Ectodermal cell (in vitro differentiated cells): Measurements from ENCODE around the gene RNU6-9.

Experiments
- H3K27ac ChIP-seq: 2 replicates; pipeline ENCODE4 v1.7.0; 2013; ENCODE audit warnings: mild to moderate bottlenecking, low read depth, low read length; ENCODE audit not compliant: insufficient read depth, poor library complexity, severe bottlenecking
- H3K27me3 ChIP-seq: 2 replicates; pipeline ENCODE4 v1.7.0; 2013; ENCODE audit warnings: mild to moderate bottlenecking, low read length; ENCODE audit not compliant: insufficient read depth, control insufficient read depth, poor library complexity, severe bottlenecking
- H3K36me3 ChIP-seq: one replicate; pipeline ENCODE4 v1.7.0; 2013; ENCODE audit warnings: low read length; ENCODE audit not compliant: control insufficient read depth, insufficient read depth
- H3K4me1 ChIP-seq: one replicate; pipeline ENCODE4 v1.7.0; 2013; ENCODE audit warnings: low read length; ENCODE audit not compliant: control insufficient read depth, insufficient read depth
- H3K4me3 ChIP-seq: 2 replicates; pipeline ENCODE4 v1.7.0; 2013; ENCODE audit warnings: low read depth, low read length, control low read depth; ENCODE audit not compliant: insufficient read depth
- H3K9me3 ChIP-seq: 2 replicates; pipeline ENCODE4 v1.7.0; 2013; ENCODE audit warnings: mild to moderate bottlenecking, low read length, moderate library complexity; ENCODE audit not compliant: control insufficient read depth
- WGBS, 2 experiments: methylation state at CpG; one replicate each; pipeline ENCODE4 v1.1.7; 2013; ENCODE audit warnings: missing lambda C conversion rate in 2 of 2; 5-methylcytosine and 5-hydroxymethylcytosine counted together

The RNU6-9 gene

DNA sequence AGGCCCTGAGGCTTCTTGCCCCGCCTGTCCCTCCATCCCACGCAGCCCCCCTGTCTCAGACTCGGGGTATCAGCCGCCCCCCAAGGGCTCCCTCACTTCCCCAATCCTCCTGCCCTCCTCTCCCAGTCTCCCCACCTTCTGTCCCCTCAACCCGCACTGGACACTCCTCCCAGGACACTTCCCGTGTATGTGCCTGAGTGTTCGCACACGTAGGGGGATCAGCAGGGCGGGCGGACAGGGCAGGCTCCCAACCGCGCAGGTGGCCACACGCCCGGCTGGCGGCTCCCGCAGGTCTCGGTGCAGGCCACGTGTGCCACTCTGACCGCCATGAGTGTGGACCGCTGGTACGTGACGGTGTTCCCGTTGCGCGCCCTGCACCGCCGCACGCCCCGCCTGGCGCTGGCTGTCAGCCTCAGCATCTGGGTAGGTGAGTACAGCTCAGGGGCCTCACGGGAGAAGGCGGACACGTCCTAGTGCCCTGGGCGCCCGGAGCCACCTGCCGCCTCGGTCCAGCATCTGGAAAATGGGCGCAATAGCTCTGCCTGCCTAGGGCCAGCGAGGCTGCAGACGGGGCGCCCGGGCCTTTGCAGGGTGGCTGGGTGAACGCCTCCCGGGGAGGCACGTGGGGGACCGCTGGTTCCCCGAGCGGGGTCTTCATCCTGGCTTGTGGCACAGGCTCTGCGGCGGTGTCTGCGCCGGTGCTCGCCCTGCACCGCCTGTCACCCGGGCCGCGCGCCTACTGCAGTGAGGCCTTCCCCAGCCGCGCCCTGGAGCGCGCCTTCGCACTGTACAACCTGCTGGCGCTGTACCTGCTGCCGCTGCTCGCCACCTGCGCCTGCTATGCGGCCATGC is 26.1 kb downstream of the RNU6-9 start:
- H3K4me3 ChIP-seq = peak overlapping the region; percentile 2

DNA sequence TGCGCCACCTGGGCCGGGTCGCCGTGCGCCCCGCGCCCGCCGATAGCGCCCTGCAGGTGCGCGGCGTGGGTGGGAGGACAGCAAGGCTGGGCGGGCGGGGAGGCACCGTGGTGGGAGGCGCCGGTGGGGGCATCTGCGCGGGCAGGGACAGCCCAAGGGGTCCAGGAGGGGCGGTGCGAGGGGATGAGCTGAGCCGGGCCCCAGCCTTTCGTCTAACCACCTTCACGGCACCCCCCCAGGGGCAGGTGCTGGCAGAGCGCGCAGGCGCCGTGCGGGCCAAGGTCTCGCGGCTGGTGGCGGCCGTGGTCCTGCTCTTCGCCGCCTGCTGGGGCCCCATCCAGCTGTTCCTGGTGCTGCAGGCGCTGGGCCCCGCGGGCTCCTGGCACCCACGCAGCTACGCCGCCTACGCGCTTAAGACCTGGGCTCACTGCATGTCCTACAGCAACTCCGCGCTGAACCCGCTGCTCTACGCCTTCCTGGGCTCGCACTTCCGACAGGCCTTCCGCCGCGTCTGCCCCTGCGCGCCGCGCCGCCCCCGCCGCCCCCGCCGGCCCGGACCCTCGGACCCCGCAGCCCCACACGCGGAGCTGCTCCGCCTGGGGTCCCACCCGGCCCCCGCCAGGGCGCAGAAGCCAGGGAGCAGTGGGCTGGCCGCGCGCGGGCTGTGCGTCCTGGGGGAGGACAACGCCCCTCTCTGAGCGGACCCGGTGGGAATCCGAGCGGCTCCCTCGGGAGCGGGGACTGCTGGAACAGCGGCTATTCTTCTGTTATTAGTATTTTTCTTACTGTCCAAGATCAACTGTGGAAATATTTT is 27.0 kb downstream of the RNU6-9 start:
- Histone ChIP-seq H3K36me3 (no peaks in the 10 kb centered on the region), H3K4me1 (peaks cover 19% of the 10 kb centered on the region), H3K27ac (no peak overlapping the region), H3K4me3 (no peak overlapping the region), H3K27me3 (peaks cover 58% of the 10 kb centered on the region), H3K9me3 (no peaks in the 10 kb centered on the region)
- 4 to 5% methylated on average over 84 of the region's 84 CpGs for WGBS, 2 experiments

More for the DNA sequence above, 26.1 kb downstream of the RNU6-9 start:
- no peaks in the 10 kb centered on the region for H3K36me3 ChIP-seq
- H3K4me1 ChIP-seq = peaks cover 19% of the 10 kb centered on the region
- H3K27ac ChIP-seq = no peak overlapping the region
- H3K9me3 ChIP-seq = no peaks in the 10 kb centered on the region
- 7 to 8% methylated on average over 68 of the region's 68 CpGs for WGBS, 2 experiments
- H3K27me3 ChIP-seq = peaks cover 62% of the 10 kb centered on the region

DNA sequence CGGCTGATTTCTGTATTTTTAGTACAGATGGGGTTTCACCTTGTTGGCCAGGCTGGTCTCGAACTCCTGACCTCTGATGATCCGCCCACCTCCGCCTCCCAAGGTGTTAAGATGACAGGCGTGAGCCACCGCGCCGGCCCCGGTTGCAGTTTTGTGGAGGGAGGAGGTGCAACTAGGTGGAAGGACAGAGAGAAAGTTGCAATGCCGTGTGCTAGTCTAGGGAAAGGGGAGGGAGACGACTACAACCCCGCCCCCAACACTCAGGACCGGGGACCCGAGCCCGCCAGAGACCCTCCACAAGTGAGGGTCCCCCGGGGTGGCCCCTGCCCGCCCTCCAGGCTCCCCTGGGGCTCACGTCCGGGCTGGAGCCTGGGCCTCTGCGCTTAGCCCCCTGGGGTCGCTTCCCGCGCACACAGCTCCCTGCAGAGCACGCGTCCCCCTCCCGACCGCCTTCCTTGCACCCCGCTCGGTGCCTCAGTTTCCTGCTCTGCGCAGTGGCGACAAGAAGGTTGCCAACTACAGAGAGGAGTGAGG is 31.3 kb downstream of the RNU6-9 start:
- Histone ChIP-seq H3K27me3 (peaks cover 20% of the 10 kb centered on the region), H3K9me3 (no peaks in the 10 kb centered on the region), H3K27ac (no peak overlapping the region), H3K36me3 (peaks cover 2% of the 10 kb centered on the region), H3K4me3 (peak overlapping the region; percentile 91), H3K4me1 (peaks cover 6% of the 10 kb centered on the region)
- WGBS, 2 experiments = 10 to 11% methylated on average over 31 of the region's 31 CpGs

DNA sequence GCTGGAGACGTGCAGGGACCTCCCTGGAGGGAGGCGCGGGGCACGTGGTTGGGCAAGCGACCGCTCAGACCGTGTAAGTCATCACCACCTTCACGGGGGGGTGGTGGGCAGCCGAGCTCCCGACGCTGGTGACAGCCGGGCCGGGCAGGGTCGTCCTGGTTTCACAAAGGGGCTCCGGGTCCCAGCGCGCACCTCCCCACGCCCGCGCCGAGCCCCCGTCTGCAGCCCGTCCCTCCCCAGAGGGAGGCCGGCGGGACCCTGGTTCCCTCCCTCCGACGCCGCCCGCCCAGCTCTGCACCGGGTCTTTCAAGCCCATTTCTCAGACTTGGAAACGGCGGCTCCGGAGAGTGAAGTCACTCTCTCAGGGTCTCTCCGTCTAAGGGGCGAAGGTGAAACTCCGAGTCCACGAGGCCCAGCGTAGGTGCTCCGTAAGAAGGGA is 31.8 kb downstream of the RNU6-9 start:
- WGBS, 2 experiments = 0 to 1% methylated on average over 39 of the region's 39 CpGs
- Histone ChIP-seq H3K4me1 (peaks cover 6% of the 10 kb centered on the region), H3K27ac (no peak overlapping the region), H3K9me3 (no peaks in the 10 kb centered on the region), H3K27me3 (peaks cover 15% of the 10 kb centered on the region), H3K36me3 (peaks cover 4% of the 10 kb centered on the region), H3K4me3 (peak overlapping the region; percentile 91)

DNA sequence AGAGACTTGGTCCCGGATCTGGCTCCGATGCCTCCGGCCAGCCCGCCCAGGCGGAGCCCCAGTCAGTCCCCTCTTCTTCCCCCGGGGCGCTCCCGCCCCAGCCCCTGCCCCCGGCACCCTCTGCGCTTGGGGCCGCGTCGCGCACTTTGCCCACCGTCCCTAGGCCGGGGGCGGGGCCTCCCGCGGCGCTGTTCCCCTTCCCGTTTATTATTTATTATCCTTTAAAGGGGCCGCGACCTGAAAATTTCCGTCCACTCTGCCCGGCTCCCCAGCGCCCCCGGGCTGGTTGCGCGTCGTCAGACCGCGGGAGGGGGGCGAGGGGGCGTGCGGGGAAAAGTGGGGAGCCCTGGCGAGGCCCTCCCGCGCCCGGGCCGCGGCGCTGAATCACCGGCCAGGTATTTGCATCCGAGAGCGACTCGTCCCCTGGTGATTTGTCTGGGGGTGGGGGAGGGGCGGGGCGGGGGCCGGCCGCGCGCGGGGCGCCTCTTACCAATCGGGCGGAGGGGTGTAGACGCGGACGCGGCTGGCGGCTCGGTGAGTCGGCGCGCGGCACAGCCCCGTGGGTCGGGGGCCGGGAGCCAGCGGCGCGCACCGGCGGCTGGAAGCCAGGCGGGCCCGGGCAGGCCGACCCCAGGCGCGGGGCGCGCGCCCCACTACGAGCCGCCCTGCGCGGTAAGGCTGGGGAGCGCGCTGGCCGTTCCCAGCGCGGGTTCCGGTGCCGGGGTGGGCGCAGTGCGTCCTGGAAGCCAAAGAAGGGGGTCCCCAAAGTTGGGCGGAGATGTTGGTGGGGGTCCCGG is 32.4 kb downstream of the RNU6-9 start, which contains the start of gene ARID3A:
Gene ARID3A (plus strand): TSS at position 510 of the 797 bp plus-strand sequence. CDS start 3,494 bp downstream, outside the sequence.
- peaks cover 6% of the 10 kb centered on the region for H3K4me1 ChIP-seq
- peak within 1 kb of the TSS; percentile 60 for H3K27ac ChIP-seq
- H3K27me3 ChIP-seq = peaks cover 9% of the 10 kb centered on the region
- H3K4me3 ChIP-seq = peak within 1 kb of the TSS; percentile 91
- WGBS, 2 experiments = 0% methylated on average over 95 to 97 of the region's 97 CpGs
- no peaks in the 10 kb centered on the region for H3K9me3 ChIP-seq
- H3K36me3 ChIP-seq = peaks cover 5% of the 10 kb centered on the region

DNA sequence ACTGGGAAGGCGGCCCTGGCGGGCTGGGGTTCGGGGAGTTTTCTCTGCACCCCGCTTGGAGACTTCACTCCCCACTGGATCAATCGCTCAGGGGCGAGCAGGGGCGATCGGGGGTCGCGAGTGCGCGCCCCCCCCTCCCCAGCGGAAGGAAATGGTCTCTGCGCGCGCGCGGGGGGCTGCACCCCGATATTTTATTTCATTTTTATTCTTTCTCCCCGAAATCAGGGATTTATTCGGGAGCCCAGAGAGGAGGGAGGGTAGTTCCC is 33.0 kb downstream of the RNU6-9 start:
- WGBS, 2 experiments = 0% methylated on average over 21 of the region's 21 CpGs
- Histone ChIP-seq H3K36me3 (peaks cover 9% of the 10 kb centered on the region), H3K27ac (peak overlapping the region; percentile 60), H3K4me3 (peak overlapping the region; percentile 91), H3K27me3 (peaks cover 3% of the 10 kb centered on the region), H3K9me3 (no peaks in the 10 kb centered on the region), H3K4me1 (peaks cover 6% of the 10 kb centered on the region)

DNA sequence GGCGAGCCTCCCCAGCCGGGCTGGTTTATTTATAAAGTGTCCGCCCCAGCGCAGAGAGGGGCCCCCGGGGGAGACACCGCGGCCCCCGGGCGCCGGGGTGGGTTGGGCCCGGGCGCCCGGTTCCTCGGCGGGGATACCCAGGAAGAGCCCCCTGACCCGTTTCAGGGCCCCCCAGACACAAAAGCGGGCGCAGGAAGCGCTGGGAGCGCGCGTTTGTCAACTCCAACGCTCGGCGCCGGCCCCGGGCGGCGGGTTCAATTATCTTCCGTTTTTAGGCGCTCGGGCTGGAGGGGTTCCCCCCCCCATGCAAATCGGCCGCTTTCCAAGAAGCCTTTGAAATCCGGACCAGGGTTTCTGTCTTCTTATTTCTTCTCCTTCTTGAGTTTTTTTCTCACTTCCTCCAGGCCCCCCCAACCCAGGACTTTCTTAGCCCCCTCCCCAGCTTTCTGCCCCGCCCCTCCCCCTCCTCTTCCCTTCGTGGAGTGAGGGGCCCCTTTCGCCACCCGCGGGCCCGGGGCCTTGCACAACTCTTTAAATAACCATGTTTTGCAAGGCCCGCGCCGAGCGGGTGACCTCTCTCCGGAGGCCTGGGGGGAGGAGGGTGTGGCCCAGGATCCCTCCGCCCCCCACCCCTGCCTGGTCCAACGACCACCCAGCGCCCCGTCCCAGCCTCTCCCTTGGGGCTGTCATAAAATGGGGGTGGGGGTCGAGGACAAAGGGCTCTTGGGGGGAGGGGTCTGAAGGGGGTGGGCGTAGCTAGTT is 33.5 kb downstream of the RNU6-9 start:
- peaks cover 6% of the 10 kb centered on the region for H3K4me1 ChIP-seq
- peak overlapping the region; percentile 91 for H3K4me3 ChIP-seq
- H3K27ac ChIP-seq = peak overlapping the region; percentile 60
- H3K9me3 ChIP-seq = no peaks in the 10 kb centered on the region
- H3K27me3 ChIP-seq = no peaks in the 10 kb centered on the region
- H3K36me3 ChIP-seq = peaks cover 9% of the 10 kb centered on the region
- WGBS, 2 experiments = 0 to 1% methylated on average over 45 to 52 of the region's 52 CpGs

DNA sequence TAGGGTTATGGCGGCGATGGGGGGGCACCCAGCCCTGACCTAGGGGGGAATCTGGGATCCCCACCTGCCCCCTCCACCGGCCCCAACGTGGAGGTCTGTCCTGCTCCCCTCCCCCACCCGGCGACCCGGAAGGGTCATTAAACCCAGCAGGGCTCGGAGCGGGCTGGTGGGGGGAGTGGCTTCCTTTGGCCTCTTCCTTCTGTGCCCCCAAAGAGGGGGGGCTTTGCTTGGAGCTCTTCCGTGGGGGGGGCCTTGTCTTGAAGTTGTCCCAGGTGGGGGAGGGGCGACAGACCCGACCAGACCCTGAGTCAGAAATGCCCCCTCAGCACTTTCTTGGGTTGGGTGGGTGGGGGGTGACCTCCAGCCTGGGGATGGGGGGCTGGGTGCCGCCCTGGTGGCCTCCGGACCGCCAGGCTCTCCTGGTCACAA is 34.1 kb downstream of the RNU6-9 start:
- Histone ChIP-seq H3K27ac (peak overlapping the region; percentile 60), H3K27me3 (no peaks in the 10 kb centered on the region), H3K9me3 (no peaks in the 10 kb centered on the region), H3K36me3 (peaks cover 13% of the 10 kb centered on the region), H3K4me1 (peaks cover 9% of the 10 kb centered on the region), H3K4me3 (peak overlapping the region; percentile 91)
- 3 to 4% methylated on average over 10 to 15 of the region's 15 CpGs for WGBS, 2 experiments

DNA sequence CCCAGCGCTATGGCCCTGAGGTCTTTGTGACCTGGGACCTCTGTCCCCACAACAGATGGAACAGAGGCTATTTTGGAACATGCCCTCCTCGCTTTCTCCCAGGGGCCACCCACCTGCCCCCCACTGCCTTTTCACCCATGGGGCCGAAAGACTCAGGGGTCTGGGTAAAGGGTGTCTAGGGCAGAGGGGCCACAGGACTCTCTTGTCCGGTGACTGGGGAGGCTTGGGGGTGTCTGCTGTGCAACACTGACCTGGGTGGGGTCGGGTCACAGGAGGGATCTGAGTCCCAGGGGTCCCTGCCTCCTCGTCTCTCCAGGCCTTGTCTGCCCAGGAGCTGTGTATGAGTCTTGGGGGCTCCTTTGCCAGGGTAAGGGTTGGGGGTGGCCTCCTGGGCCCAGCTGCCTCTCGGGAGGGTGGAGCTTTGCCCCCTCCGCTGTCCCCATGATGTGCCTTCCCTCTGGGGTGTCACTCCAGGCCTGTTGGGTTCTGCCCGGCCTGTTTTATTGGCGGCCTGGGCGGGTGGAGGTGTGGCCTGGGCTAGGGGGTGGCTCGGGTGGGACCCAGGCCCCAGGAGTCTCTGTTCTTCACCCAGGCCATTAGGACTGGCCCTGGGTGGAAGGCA is 34.6 kb downstream of the RNU6-9 start:
- H3K9me3 ChIP-seq = no peaks in the 10 kb centered on the region

More for the DNA sequence above, 34.6 kb downstream of the RNU6-9 start:
- peak overlapping the region; percentile 91 for H3K4me3 ChIP-seq
- H3K4me1 ChIP-seq = peaks cover 14% of the 10 kb centered on the region
- H3K36me3 ChIP-seq = peaks cover 16% of the 10 kb centered on the region
- 60 to 63% methylated on average over 12 of the region's 12 CpGs for WGBS, 2 experiments
- no peak overlapping the region for H3K27ac ChIP-seq
- H3K27me3 ChIP-seq = no peaks in the 10 kb centered on the region
